HEK293T (cell line): Measurements from ENCODE around the gene DBX2.

Experiments used
- CTCF ChIA-PET: fragments of 350-600 bp; formaldehyde crosslinking; extraction: SDS; loops from one replicate; lab custom pipeline; 2021; ENCODE audit warnings: antibody characterized with exemption, inconsistent platforms; lab: Yijun Ruan, JAX
- POLR2A ChIA-PET: fragments of 350-600 bp; formaldehyde crosslinking; extraction: SDS; loops from one replicate; lab custom pipeline; 2020; ENCODE audit warnings: antibody characterized with exemption, inconsistent platforms; lab: Yijun Ruan, JAX
- DNase-seq: peaks from one replicate; pipeline ENCODE4 v3.0.0; 2012; ENCODE audit warnings: mixed read lengths; ENCODE audit errors: extremely low spot score
- ARNT ChIP-seq: fragments of 450-650 bp; IDR thresholded peaks from 2 replicates; pipeline ENCODE4 v1.6.1; 2017; ENCODE audit warnings: mild to moderate bottlenecking
- BHLHE40 ChIP-seq: fragments of 450-650 bp; IDR thresholded peaks from 2 replicates; pipeline ENCODE4 v1.6.1; 2016; ENCODE audit warnings: mild to moderate bottlenecking, moderate library complexity, borderline replicate concordance
- CTBP1 ChIP-seq: fragments of 450-650 bp; IDR thresholded peaks from 2 replicates; pipeline ENCODE4 v1.6.1; 2016; ENCODE audit warnings: borderline replicate concordance
- ELF4 ChIP-seq: fragments of 450-650 bp; IDR thresholded peaks from 2 replicates; pipeline ENCODE4 v1.6.1; 2017; ENCODE audit warnings: antibody characterized with exemption
- FOXA1 ChIP-seq: fragments of 450-650 bp; IDR thresholded peaks from 2 replicates; pipeline ENCODE4 v1.6.1; 2016; ENCODE audit warnings: mild to moderate bottlenecking
- FOXK2 ChIP-seq: fragments of 450-650 bp; IDR thresholded peaks from 2 replicates; pipeline ENCODE4 v1.6.1; 2016; ENCODE audit warnings: mild to moderate bottlenecking
- FOXM1 ChIP-seq: fragments of 450-650 bp; IDR thresholded peaks from 2 replicates; pipeline ENCODE4 v1.6.1; 2017; ENCODE audit warnings: mild to moderate bottlenecking, borderline replicate concordance
- HDGF ChIP-seq: fragments of 450-650 bp; IDR thresholded peaks from 2 replicates; pipeline ENCODE4 v1.6.1; 2017; ENCODE audit warnings: antibody characterized with exemption, borderline replicate concordance
- L3MBTL2 ChIP-seq: fragments of 450-650 bp; conservative IDR thresholded peaks from 2 replicates; pipeline ENCODE4 v1.6.1; 2016; ENCODE audit warnings: mild to moderate bottlenecking
- LEF1 ChIP-seq: fragments of 450-650 bp; IDR thresholded peaks from 2 replicates; pipeline ENCODE4 v1.6.1; 2017; ENCODE audit warnings: mild to moderate bottlenecking, borderline replicate concordance
- NFRKB ChIP-seq: fragments of 450-650 bp; IDR thresholded peaks from 2 replicates; pipeline ENCODE4 v1.6.1; 2016; ENCODE audit warnings: mild to moderate bottlenecking, moderate library complexity
- PKNOX1 ChIP-seq: fragments of 450-650 bp; IDR thresholded peaks from 2 replicates; pipeline ENCODE4 v1.6.1; 2016
- SP1 ChIP-seq: fragments of 450-650 bp; IDR thresholded peaks from 2 replicates; pipeline ENCODE4 v1.6.1; 2017
- SUZ12 ChIP-seq: fragments of 450-650 bp; IDR thresholded peaks from 2 replicates; pipeline ENCODE4 v1.6.1; 2016; ENCODE audit warnings: mild to moderate bottlenecking
- TARDBP ChIP-seq: fragments of 450-650 bp; IDR thresholded peaks from 2 replicates; pipeline ENCODE4 v1.6.1; 2016
- ZNF384 ChIP-seq: fragments of 450-650 bp; IDR thresholded peaks from 2 replicates; pipeline ENCODE4 v1.6.1; 2016

DBX2 gene

GRCh38 chr12:45049912-45050750, 768 bp downstream of the DBX2 start:
- no peak for DNase-seq
- CTCF ChIA-PET: interaction anchor here (0.6 kb wide), 1 partner anchor 102 kb away, joined by 3 read pairs; no protein-coding TSS in a partner anchor
- POLR2A ChIA-PET: no interaction called here
- no peak for TF ChIP-seq ELF4
- no peak for TF ChIP-seq BHLHE40
- TF ChIP-seq HDGF: no peak
- no peak for TF ChIP-seq FOXM1

- no peak for DNase-seq
- TF ChIP-seq ARNT: no peak
- no peak for TF ChIP-seq L3MBTL2
- no peak for TF ChIP-seq NFRKB
- TF ChIP-seq SP1: no peak
- TF ChIP-seq FOXK2: no peak
- no peak for TF ChIP-seq ZNF384
- no peak for TF ChIP-seq FOXM1
- TF ChIP-seq PKNOX1: no peak
- no peak for TF ChIP-seq HDGF
- TF ChIP-seq SUZ12: no peak
- no peak for TF ChIP-seq CTBP1
- TF ChIP-seq ELF4: no peak
- TF ChIP-seq FOXA1: no peak
- TF ChIP-seq TARDBP: no peak
- no peak for TF ChIP-seq LEF1
- TF ChIP-seq BHLHE40: no peak
- ChIA-PET CTCF (no interaction called here), POLR2A (no interaction called here)
Measured at GRCh38 chr12:45042599-45042998, 8.3 kb downstream of the DBX2 start.

- TF ChIP-seq ELF4 (no peak), ARNT (no peak), FOXM1 (no peak), CTBP1 (no peak), LEF1 (no peak), SUZ12 (no peak), TARDBP (no peak), FOXA1 (no peak), PKNOX1 (no peak), HDGF (no peak), FOXK2 (no peak), NFRKB (no peak), SP1 (no peak), L3MBTL2 (no peak), BHLHE40 (no peak), ZNF384 (no peak)
- ChIA-PET CTCF (no interaction called here), POLR2A (no interaction called here)
- DNase-seq: no peak
Measured at GRCh38 chr12:45040977-45041376, 9.9 kb downstream of the DBX2 start.

- CTCF ChIA-PET: no interaction called here
- no peak for TF ChIP-seq ARNT
- no peak for TF ChIP-seq LEF1
- TF ChIP-seq ZNF384: no peak
- no peak for TF ChIP-seq TARDBP
- TF ChIP-seq FOXM1: no peak
- TF ChIP-seq SP1: no peak
- no peak for DNase-seq
- POLR2A ChIA-PET: no interaction called here
Measured at GRCh38 chr12:45039757-45040156, 11.1 kb downstream of the DBX2 start.

- DNase-seq: no peak
- TF ChIP-seq ELF4 (no peak), ARNT (no peak), FOXA1 (no peak), SUZ12 (no peak), BHLHE40 (no peak)
- POLR2A ChIA-PET: no interaction called here
- CTCF ChIA-PET: no interaction called here
Measured at GRCh38 chr12:45034861-45035265, 16.0 kb downstream of the DBX2 start.

- POLR2A ChIA-PET: no interaction called here
- CTCF ChIA-PET: no interaction called here
- no peak for DNase-seq
Measured at GRCh38 chr12:45017916-45018315, 33.0 kb downstream of the DBX2 start.

More at GRCh38 chr12:45017916-45018315, 33.0 kb downstream of the DBX2 start:
- TF ChIP-seq SUZ12 (no peak), FOXM1 (no peak), L3MBTL2 (no peak), CTBP1 (no peak), TARDBP (no peak), SP1 (no peak), PKNOX1 (no peak), ZNF384 (no peak), LEF1 (no peak)
